Measurements from ENCODE around the gene KIF27.
"Not testable (repeated sequence)": the region's sequence is repeated elsewhere in the genome, so short reads cannot be mapped to it uniquely, and the experiment has no call there.

KIF27 gene, protein sequence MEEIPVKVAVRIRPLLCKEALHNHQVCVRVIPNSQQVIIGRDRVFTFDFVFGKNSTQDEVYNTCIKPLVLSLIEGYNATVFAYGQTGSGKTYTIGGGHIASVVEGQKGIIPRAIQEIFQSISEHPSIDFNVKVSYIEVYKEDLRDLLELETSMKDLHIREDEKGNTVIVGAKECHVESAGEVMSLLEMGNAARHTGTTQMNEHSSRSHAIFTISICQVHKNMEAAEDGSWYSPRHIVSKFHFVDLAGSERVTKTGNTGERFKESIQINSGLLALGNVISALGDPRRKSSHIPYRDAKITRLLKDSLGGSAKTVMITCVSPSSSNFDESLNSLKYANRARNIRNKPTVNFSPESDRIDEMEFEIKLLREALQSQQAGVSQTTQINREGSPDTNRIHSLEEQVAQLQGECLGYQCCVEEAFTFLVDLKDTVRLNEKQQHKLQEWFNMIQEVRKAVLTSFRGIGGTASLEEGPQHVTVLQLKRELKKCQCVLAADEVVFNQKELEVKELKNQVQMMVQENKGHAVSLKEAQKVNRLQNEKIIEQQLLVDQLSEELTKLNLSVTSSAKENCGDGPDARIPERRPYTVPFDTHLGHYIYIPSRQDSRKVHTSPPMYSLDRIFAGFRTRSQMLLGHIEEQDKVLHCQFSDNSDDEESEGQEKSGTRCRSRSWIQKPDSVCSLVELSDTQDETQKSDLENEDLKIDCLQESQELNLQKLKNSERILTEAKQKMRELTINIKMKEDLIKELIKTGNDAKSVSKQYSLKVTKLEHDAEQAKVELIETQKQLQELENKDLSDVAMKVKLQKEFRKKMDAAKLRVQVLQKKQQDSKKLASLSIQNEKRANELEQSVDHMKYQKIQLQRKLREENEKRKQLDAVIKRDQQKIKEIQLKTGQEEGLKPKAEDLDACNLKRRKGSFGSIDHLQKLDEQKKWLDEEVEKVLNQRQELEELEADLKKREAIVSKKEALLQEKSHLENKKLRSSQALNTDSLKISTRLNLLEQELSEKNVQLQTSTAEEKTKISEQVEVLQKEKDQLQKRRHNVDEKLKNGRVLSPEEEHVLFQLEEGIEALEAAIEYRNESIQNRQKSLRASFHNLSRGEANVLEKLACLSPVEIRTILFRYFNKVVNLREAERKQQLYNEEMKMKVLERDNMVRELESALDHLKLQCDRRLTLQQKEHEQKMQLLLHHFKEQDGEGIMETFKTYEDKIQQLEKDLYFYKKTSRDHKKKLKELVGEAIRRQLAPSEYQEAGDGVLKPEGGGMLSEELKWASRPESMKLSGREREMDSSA (N-terminal part only)

GRCh38 chr9:83920927-83921707 is at the start of gene KIF27:
TSS of gene KIF27 (minus strand) at chr9:83921432. CDS start at chr9:83915591, 5,841 bp downstream.
- peak; percentile 81 to 97 (median 84) for DNase-seq (ENCODE audit: low read depth in 3 of 3, low spot score in 1 of 3)

- DNase-seq (ENCODE audit: low read depth in 3 of 3, low spot score in 1 of 3): no peak
Observed at GRCh38 chr9:83969602-83970001, 48.4 kb upstream of the KIF27 start.

DNA sequence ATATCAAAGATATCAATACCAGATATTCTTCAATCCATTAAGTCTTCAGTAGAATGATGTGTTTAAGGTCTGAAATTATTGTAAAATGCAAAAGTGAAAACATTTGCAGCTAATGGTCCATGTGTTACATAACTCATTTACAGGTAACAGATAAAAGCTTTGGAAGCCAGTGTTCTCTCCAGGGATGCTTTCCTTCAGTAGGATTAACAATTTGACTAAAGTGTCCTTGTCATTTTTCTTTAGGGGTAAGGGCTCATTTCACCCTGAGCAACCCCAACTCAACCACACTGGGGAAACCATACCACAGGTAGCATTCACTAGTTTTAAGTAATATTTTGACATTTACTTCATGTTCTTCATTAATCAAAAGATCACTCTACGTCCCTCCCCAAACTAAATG is 45.8 kb upstream of the KIF27 start:
- DNase-seq (ENCODE audit: low read depth in 3 of 3, low spot score in 1 of 3): no peak

DNA sequence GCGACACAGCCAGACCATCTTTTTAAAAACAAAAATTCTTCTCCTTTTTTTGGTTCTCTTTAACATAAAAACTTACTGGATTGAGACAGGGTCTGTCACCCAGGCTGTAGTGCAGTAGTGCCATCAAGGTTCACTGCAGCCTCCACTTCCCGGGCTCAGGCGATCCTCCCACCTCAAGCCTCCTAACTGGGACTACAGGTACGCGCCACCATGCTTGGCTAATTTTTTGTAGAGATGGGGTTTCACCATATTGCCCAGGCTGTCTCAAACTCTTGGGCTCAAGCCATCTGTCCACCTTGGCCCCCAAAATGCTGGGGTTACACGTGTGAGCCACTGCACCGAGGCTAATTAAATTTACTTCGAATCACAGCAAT is 45.0 kb upstream of the KIF27 start:
- DNase-seq (ENCODE audit: low read depth in 3 of 3, low spot score in 1 of 3): no peak

- no peak for DNase-seq (ENCODE audit: low read depth in 3 of 3, low spot score in 1 of 3)
Observed at GRCh38 chr9:83965350-83966208, 44.3 kb upstream of the KIF27 start.

DNA sequence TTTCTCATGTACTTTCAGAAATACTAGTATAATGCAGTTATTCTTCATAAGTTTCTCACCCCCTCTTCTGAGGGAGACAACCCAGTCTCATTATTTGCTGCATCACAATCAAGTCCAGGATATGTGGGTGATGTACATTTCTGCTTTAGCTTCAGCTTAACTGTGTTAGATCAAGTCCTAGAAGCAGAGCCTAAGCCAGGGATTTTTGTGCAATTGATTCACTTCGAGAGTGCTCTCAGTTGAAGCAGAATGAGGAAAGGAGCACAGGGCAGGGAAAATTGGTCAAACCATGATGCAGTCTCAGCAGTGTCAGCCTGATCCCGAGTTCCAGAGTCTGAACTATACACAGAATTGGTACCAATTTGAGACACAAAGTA is 43.7 kb upstream of the KIF27 start:
- no peak for DNase-seq (ENCODE audit: low read depth in 3 of 3, low spot score in 1 of 3)

DNA sequence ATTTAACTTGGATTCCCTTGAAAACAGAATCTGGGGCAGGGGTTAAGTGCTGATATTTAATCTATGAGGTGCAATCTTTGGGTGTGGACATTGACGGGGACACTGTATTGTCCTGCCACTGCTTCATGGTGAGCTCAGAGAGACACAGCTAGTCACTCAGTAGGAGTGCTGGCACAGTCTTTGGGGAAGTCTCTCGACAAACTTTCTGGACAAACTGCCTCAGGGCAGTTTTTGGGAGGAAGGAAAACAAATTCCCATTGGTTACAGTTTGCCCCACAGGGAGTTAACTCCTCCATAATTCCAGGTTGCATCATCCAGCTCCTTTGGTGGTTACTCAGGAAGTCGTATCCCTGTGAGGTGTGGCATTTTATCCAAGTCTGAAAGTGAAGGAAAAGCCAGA is 40.9 kb upstream of the KIF27 start:
- no peak for DNase-seq (ENCODE audit: low read depth in 3 of 3, low spot score in 1 of 3)

DNA sequence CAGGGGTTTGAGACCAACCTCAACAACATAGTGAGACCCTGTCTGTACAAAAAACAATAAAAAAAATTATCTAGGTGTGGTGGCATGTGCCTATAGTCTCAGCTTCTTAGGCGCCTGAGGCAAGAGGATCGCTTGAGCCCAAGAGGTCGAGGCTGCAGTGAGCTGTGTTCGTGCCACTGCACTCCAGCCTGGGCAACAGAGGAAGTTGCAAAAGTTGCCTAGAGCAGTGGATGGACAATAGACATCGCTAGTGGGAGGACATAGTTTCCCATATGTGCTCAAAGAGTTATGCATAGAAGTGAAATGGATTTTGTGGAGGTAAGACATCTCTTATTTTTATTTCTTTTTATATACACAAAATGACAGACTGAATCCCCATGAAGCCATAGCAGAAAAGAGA is 39.8 kb upstream of the KIF27 start:
- DNase-seq (ENCODE audit: low read depth in 3 of 3, low spot score in 1 of 3): no peak

DNA sequence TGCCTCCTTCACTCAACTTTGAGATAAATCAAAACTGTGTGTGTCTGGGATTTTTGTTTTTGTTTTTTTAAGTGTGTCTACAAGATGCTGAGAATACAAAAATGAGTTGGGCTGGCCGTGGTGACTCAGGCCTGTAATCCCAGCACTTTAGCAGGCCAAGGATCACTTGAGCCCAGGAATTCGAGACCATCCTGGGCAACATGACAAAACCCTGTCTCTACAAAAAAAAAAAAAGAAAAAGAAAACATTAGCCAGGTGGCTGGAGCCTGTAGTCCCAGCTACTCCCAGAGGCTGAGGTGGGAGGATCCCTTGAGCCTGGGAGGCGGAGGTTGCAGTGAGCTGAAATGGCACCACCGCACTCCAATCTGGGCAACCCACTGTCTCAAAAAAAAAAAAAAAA is 37.8 kb upstream of the KIF27 start:
- DNase-seq (ENCODE audit: low read depth in 3 of 3, low spot score in 1 of 3): no peak

DNA sequence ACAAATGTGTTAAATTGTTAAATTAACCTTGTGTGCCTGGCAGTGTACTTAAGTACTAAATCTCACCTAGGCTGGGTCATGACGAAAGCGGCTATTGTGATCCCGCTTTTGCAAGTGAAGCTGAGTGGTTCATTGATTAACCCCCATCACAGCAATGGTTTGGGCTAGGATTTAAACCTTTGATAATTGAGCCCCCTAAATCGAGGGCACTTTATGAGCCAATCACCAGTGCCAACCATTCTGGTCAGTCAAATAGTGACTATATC is 35.9 kb upstream of the KIF27 start:
- no peak for DNase-seq (ENCODE audit: low read depth in 3 of 3, low spot score in 1 of 3)

DNA sequence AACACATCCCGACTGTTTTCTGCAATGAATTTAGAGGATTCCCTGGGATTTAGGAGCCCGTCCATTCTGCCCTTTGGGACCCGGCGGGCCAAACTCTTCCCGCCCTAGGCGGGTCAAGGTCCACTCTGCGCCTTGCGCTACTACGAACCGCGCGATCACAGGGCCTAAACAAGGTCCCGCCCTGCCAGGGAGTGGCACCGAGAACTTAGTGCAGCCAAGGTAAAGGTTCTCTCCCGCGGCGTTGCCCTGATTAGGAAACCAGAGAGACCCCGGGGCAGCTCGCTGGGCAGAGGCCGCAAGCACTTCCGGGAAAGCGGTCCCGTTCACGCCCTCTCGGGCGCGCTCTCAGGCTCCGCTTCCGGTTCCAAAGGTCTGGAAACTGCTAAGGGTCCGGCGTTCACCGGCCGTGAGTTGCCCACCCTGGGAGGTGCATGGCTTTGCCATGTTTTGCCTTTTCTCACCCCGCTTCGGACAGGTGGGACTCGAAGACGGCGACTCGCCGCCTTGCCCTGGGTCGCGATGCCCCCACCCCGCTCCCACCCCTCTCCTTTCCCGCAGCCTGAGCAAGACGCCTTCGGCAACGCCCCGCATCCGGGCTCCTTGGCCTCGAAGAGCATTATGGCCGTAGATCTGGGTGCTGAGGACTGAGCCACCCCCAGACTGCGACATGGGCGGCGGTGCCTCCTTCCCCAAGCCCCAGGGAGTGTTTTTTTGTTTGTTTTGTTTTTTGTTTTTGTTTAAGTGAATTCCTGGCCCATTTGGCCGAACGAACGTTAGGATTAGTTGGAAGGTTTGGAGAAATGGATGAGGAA is 35.4 kb upstream of the KIF27 start:
- peak in 1 of 3 donors; percentile 30 for DNase-seq (ENCODE audit: low read depth in 3 of 3, low spot score in 1 of 3)

- DNase-seq (ENCODE audit: low read depth in 3 of 3, low spot score in 1 of 3): peak in 1 of 3 donors; percentile 22
Observed at GRCh38 chr9:83956086-83956435, 34.8 kb upstream of the KIF27 start.

- not testable (repeated sequence) for DNase-seq (ENCODE audit: low read depth in 3 of 3, low spot score in 1 of 3)
Observed at GRCh38 chr9:83948096-83948495, 26.9 kb upstream of the KIF27 start.

DNA sequence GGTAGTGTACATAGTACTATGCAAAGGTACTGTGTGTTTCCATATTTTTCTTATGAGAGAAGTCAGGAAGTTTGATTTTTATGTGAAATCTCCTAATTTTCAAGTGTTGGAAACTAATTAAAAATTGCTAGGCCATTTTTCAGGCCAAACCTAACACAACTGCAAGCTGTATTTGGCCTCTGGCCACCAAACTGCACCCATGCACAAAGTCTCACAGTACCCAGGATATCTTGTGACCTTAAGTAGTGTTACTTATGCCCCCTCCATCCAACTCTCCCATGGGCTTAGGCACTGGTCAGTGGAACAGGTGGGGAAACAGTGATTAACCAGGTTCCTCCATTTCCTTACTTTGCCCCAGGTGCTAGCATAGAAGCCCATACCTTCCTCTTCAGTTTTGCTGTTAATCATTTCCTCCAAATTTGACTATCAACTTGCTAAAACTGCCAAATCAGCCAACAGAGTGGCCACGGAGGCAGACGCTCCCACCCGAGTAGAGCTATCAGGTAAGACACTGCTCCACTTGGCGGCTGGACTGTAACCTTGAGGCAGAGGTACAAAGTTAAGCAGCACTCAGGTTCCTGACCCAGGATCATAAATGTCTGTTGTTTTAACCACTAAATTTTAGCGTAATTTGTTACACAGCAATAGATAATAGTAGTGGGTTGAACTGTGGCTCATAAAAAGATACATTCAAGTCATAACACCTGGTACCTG is 19.5 kb upstream of the KIF27 start:
- no peak for DNase-seq (ENCODE audit: low read depth in 3 of 3, low spot score in 1 of 3)

DNA sequence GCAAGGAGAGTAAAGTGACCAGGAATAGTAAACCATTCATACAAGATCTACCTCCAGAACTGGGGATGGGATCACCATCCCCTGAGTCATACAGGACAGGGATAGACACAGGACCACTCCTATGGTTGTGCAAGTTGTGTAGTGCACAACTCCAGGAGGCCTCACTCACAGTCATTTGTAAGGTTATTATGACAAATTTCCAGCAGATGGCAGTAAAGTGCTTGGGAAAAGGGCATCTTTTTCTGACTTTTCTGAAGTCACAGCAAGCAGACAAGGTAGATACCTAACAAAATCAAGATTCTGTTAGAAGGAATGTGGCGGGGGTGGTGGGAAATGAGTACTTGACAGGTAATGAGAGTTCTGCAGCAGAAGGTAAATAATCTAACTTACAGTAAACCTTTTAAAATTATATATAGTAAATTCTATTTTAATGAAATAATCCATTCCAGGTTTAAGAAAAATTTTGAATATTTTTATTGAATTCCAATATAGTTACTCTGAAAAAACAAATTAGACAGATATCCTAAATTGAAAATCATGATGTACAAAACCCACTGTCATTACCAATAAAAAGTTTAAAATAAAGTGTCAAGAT is 16.7 kb upstream of the KIF27 start:
- DNase-seq (ENCODE audit: low read depth in 3 of 3, low spot score in 1 of 3): no peak

- DNase-seq (ENCODE audit: low read depth in 3 of 3, low spot score in 1 of 3): no peak
Observed at GRCh38 chr9:83936523-83936922, 15.3 kb upstream of the KIF27 start.

- no peak for DNase-seq (ENCODE audit: low read depth in 3 of 3, low spot score in 1 of 3)
Observed at GRCh38 chr9:83935276-83935935, 14.2 kb upstream of the KIF27 start.
